ENCODE results near the gene FA2H. TPM values are rescaled to one million over a fixed set of nuclear protein-coding genes. Genes with fewer than 3 reads are reported as not detected.

The FA2H gene
- total and polyA plus RNA-seq, 2 donors from 2014 or later = 4.2 to 10.3 TPM

DNA sequence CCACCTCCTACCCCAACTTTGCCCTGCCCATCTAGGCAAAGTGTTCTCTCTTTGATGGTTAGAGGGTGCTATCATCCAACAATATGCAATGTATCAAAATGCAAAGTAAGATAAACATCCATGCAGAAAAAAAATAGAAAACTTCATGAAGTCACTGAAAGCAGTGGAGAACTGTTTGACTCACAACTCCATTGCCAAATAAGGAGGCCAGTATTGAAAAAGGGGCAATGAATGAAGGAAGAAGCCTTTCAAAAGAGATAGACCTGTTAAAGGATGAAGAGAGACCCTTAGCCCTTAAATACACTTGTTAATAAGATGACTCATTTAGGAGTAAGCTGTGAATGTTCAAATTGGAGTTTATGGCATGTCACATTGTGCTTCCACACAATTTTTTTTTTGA lies 13.0 kb downstream of the FA2H start:
- H3K4me3 ChIP-seq (ENCODE audit: low read length in 3 of 3) = no peak overlapping the region
- intact Hi-C loops (cut with DNase I) = no loop called here
- TF ChIP-seq, protein P1, sequence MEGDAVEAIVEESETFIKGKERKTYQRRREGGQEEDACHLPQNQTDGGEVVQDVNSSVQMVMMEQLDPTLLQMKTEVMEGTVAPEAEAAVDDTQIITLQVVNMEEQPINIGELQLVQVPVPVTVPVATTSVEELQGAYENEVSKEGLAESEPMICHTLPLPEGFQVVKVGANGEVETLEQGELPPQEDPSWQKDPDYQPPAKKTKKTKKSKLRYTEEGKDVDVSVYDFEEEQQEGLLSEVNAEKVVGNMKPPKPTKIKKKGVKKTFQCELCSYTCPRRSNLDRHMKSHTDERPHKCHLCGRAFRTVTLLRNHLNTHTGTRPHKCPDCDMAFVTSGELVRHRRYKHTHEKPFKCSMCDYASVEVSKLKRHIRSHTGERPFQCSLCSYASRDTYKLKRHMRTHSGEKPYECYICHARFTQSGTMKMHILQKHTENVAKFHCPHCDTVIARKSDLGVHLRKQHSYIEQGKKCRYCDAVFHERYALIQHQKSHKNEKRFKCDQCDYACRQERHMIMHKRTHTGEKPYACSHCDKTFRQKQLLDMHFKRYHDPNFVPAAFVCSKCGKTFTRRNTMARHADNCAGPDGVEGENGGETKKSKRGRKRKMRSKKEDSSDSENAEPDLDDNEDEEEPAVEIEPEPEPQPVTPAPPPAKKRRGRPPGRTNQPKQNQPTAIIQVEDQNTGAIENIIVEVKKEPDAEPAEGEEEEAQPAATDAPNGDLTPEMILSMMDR (IDR thresholded peaks at IDR 0.05; ENCODE audit: borderline replicate concordance, extremely low read depth, insufficient read depth) = no peak
- H3K36me3 ChIP-seq (ENCODE audit: control insufficient read depth in 2 of 3, insufficient read depth in 3 of 3, low read length in 3 of 3) = no peaks in the 10 kb centered on the region
- H3K27me3 ChIP-seq (ENCODE audit: control insufficient read depth, insufficient read depth, low read length) = no peaks in the 10 kb centered on the region
- no peaks in the 10 kb centered on the region for H3K9me3 ChIP-seq (ENCODE audit: control insufficient read depth in 2 of 3, insufficient read depth in 1 of 3, low read length in 3 of 3)
- H3K27ac ChIP-seq (ENCODE audit: low read depth in 2 of 2, low read length in 2 of 2) = no peak overlapping the region
- no peak for FAIRE-seq
- H3K4me1 ChIP-seq (ENCODE audit: control insufficient read depth in 2 of 3, insufficient read depth in 2 of 3, low read depth in 1 of 3, low read length in 3 of 3) = peaks cover 0 to 2% (median 0%) of the 10 kb centered on the region in 3 donors
- DNase-seq = no peak
- no peak overlapping the region for H3K9ac ChIP-seq (ENCODE audit: low read length in 3 of 3)

DNA sequence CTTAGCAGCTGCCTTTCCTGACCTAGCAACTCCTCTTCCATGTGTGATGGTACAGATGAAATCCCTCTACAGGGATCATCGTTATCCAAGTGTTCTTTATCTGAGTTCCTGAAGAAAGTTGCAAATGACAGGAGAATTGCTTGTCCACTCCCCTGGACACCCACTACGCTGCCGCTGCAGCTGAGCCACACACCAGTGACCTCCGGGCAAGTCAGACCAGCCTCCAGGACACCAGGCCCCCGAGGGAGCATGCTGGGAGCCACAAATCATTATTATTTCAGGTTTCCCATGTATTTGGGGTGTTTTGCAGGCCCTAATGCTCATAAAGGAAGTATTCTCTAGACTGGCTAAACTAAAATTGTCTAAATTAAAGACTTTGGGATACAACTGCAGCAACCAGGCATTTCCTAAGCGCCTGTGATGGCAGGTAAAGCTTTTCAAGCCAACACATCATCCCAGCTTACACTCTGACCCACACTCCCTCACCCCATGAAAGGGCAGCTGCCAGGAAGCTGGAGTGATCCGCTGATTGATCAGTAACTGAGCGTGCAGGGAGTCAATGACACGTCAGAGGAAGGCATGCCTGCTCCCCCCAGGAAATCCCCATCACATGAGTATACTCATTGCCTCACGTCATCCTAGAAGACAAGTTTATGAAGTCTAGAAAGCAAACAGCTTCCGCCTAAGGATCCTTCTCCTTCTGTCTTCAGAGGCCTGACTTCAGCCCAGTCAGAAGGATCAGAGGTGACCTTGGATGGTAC lies 14.4 kb downstream of the FA2H start:
- H3K4me3 ChIP-seq (ENCODE audit: low read length in 3 of 3) = no peak overlapping the region
- H3K9ac ChIP-seq (ENCODE audit: low read length in 3 of 3) = no peak overlapping the region
- no peaks in the 10 kb centered on the region for H3K9me3 ChIP-seq (ENCODE audit: control insufficient read depth in 2 of 3, insufficient read depth in 1 of 3, low read length in 3 of 3)
- DNase-seq (no peak), FAIRE-seq (no peak)
- peaks cover 0 to 2% (median 0%) of the 10 kb centered on the region in 3 donors for H3K4me1 ChIP-seq (ENCODE audit: control insufficient read depth in 2 of 3, insufficient read depth in 2 of 3, low read depth in 1 of 3, low read length in 3 of 3)
- intact Hi-C loops (cut with DNase I) = no loop called here
- no peak overlapping the region for H3K27ac ChIP-seq (ENCODE audit: low read depth in 2 of 2, low read length in 2 of 2)
- H3K36me3 ChIP-seq (ENCODE audit: control insufficient read depth in 2 of 3, insufficient read depth in 3 of 3, low read length in 3 of 3) = no peaks in the 10 kb centered on the region
- TF ChIP-seq, protein P1 (IDR thresholded peaks at IDR 0.05; ENCODE audit: borderline replicate concordance, extremely low read depth, insufficient read depth) = no peak
- H3K27me3 ChIP-seq (ENCODE audit: control insufficient read depth, insufficient read depth, low read length) = no peaks in the 10 kb centered on the region

DNA sequence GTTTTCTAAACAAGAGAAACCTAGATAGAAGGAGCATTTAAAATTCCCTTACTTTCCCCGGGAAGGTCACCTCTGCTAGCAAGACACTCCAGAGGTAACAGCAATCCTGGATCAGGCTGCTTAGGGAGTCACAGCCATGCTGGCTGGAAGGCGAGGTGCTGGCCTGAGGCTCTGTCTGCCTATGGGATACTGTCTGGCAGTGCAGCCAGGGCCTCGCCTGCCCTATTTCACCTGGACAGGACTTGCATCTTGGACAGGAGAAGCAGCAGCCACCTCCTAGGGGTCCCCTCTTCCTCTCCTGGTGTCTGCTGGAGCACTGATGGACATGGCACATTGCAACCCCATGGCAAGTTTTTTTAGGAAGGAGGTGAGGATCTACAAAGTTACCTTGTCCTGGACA lies 15.1 kb downstream of the FA2H start:
- DNase-seq = no peak
- no peak for FAIRE-seq

More for the DNA sequence above, 15.1 kb downstream of the FA2H start:
- H3K36me3 ChIP-seq (ENCODE audit: control insufficient read depth in 2 of 3, insufficient read depth in 3 of 3, low read length in 3 of 3) = no peaks in the 10 kb centered on the region
- H3K4me3 ChIP-seq (ENCODE audit: low read length in 3 of 3) = no peak overlapping the region
- H3K27me3 ChIP-seq (ENCODE audit: control insufficient read depth, insufficient read depth, low read length) = no peaks in the 10 kb centered on the region
- peak overlapping the region in 1 of 3 donors; percentile 22 for H3K9ac ChIP-seq (ENCODE audit: low read length in 3 of 3)
- no peaks in the 10 kb centered on the region for H3K9me3 ChIP-seq (ENCODE audit: control insufficient read depth in 2 of 3, insufficient read depth in 1 of 3, low read length in 3 of 3)
- TF ChIP-seq, protein P1 (IDR thresholded peaks at IDR 0.05; ENCODE audit: borderline replicate concordance, extremely low read depth, insufficient read depth) = no peak
- peaks cover 0 to 2% (median 0%) of the 10 kb centered on the region in 3 donors for H3K4me1 ChIP-seq (ENCODE audit: control insufficient read depth in 2 of 3, insufficient read depth in 2 of 3, low read depth in 1 of 3, low read length in 3 of 3)
- intact Hi-C loops (cut with DNase I) = no loop called here
- no peak overlapping the region for H3K27ac ChIP-seq (ENCODE audit: low read depth in 2 of 2, low read length in 2 of 2)

All from kidney (tissue), 14 donors.